H1 (cell line): ENCODE results near the gene TDRD3. TPM values are rescaled to one million over a fixed set of nuclear protein-coding genes. Genes with fewer than 3 reads are reported as not detected.

ENCODE experiments used
- CTCF ChIA-PET: fragments of 300-600 bp; sonication (Branson Sonifier 250); formaldehyde crosslinking; loops from one replicate; lab custom pipeline; 2021; ENCODE audit not compliant: partially characterized antibody; lab: Charles Lee
- POLR2A ChIA-PET: fragments of 300-600 bp; sonication (Branson Sonifier 250); formaldehyde crosslinking; loops from one replicate; lab custom pipeline; 2021; ENCODE audit warnings: inconsistent platforms; ENCODE audit not compliant: partially characterized antibody; lab: Charles Lee
- DNase-seq, 2 experiments: peaks; one replicate each; pipeline versions ENCODE4 v3.0.0 to v3.0.0-alpha.2; 2010 to 2022; ENCODE audit warnings: low spot score in 2 of 2, low read depth in 1 of 2, mixed read lengths in 1 of 2
- FAIRE-seq: peaks from 2 replicates; lab custom pipeline; 2011; peaks lifted over from hg19 to GRCh38; lab: Jason Lieb, UNC
- H2AFZ ChIP-seq: 2 replicates; pipeline ENCODE4 v1.8.1; 2012; ENCODE audit warnings: low read length, inconsistent platforms
- H2AK5ac ChIP-seq: 2 replicates; pipeline ENCODE4 v1.6.1; 2013; ENCODE audit warnings: low read depth, low read length
- H2BK120ac ChIP-seq: replicated peaks from 2 replicates; pipeline ENCODE3; 2013; ENCODE audit warnings: low read depth, low read length, inconsistent platforms
- H2BK12ac ChIP-seq: 2 replicates; pipeline ENCODE4 v1.6.1; 2013; ENCODE audit warnings: low read depth, low read length
- H2BK15ac ChIP-seq: 2 replicates; pipeline ENCODE4 v1.6.1; 2013; ENCODE audit warnings: low read length
- H2BK20ac ChIP-seq: 2 replicates; pipeline ENCODE4 v1.6.1; 2013; ENCODE audit warnings: low read length
- H2BK5ac ChIP-seq: 2 replicates; pipeline ENCODE4 v1.6.1; 2013; ENCODE audit warnings: low read depth, low read length
- H3K14ac ChIP-seq: 2 replicates; pipeline ENCODE4 v1.6.1; 2013; ENCODE audit warnings: inconsistent platforms; ENCODE audit not compliant: insufficient read length
- H3K18ac ChIP-seq: 2 replicates; pipeline ENCODE4 v1.6.1; 2013; ENCODE audit warnings: low read length; ENCODE audit errors: extremely low read depth
- H3K23ac ChIP-seq: 2 replicates; pipeline ENCODE4 v1.6.1; 2013; ENCODE audit warnings: inconsistent platforms; ENCODE audit not compliant: insufficient read length
- H3K23me2 ChIP-seq: 2 replicates; pipeline ENCODE4 v1.6.1; 2013; ENCODE audit warnings: low read depth, low read length
- H3K27ac ChIP-seq: 2 replicates; pipeline ENCODE4 v1.6.1; 2011; ENCODE audit warnings: low read depth, low read length, inconsistent platforms
- H3K27me3 ChIP-seq, 4 experiments: replicated peaks in 1 of 4; 1 replicate in 1 of 4; 2 replicates in 3 of 4; pipeline versions ENCODE4 v1.6.1 to v1.8.1; 2011 to 2013; ENCODE audit warnings: low read length in 3 of 4, mild to moderate bottlenecking in 3 of 4, inconsistent platforms in 2 of 4, mixed read lengths in 2 of 4, moderate library complexity in 1 of 4; ENCODE audit not compliant: control insufficient read depth in 3 of 4, insufficient read depth in 3 of 4; ENCODE audit errors: extremely low read depth in 1 of 4
- H3K36me3 ChIP-seq, 4 experiments: 2 replicates each; pipeline versions ENCODE4 v1.6.1 to v1.8.1; 2011 to 2013; ENCODE audit warnings: mild to moderate bottlenecking in 4 of 4, low read length in 3 of 4, moderate library complexity in 2 of 4, control low read depth in 1 of 4, inconsistent platforms in 1 of 4; ENCODE audit not compliant: insufficient read depth in 4 of 4, control insufficient read depth in 2 of 4
- H3K4ac ChIP-seq: replicated peaks from 2 replicates; pipeline ENCODE3; 2013; ENCODE audit warnings: low read length, low read depth, mixed read lengths, inconsistent platforms; ENCODE audit not compliant: insufficient read length
- H3K4me1 ChIP-seq, 4 experiments: replicated peaks in 1 of 4; 1 replicate in 1 of 4; 2 replicates in 3 of 4; pipeline versions ENCODE4 v1.6.1 to v1.8.1; 2011 to 2013; ENCODE audit warnings: low read length in 3 of 4, inconsistent platforms in 2 of 4, mixed read lengths in 1 of 4; ENCODE audit not compliant: insufficient read depth in 4 of 4, control insufficient read depth in 3 of 4
- H3K4me2 ChIP-seq, 2 experiments: 2 replicates each; pipeline versions ENCODE4 v1.6.1 to v1.8.1; 2011 to 2013; ENCODE audit warnings: low read depth in 2 of 2, low read length in 2 of 2, control low read depth in 1 of 2, inconsistent platforms in 1 of 2, mild to moderate bottlenecking in 1 of 2; ENCODE audit not compliant: insufficient read depth in 1 of 2
- H3K4me3 ChIP-seq, 4 experiments: fragments of 200-600, 300-600 bp in 1 of 4; sonication (generic), shearing (Covaris generic), sonication (Bioruptor Twin) in 1 of 4; 2 replicates each; pipeline versions ENCODE4 v1.5.1 to v1.8.1; 2011 to 2016; ENCODE audit warnings: low read length in 4 of 4, low read depth in 3 of 4, control low read depth in 2 of 4, inconsistent platforms in 2 of 4, mild to moderate bottlenecking in 2 of 4, mixed read lengths in 1 of 4, moderate library complexity in 1 of 4; ENCODE audit not compliant: insufficient read depth in 2 of 4; ENCODE audit errors: extremely low read depth in 1 of 4
- H3K56ac ChIP-seq: replicated peaks from 2 replicates; pipeline ENCODE3; 2013; ENCODE audit warnings: low read depth, mild to moderate bottlenecking, mixed read lengths, low read length, inconsistent platforms; ENCODE audit not compliant: insufficient read length
- H3K79me1 ChIP-seq: 2 replicates; pipeline ENCODE4 v1.6.1; 2013; ENCODE audit warnings: low read depth, low read length, control low read depth
- H3K79me2 ChIP-seq, 2 experiments: 2 replicates each; pipeline versions ENCODE4 v1.6.1 to v1.8.1; 2012 to 2013; ENCODE audit warnings: low read length in 2 of 2, mild to moderate bottlenecking in 2 of 2, inconsistent platforms in 1 of 2; ENCODE audit not compliant: insufficient read depth in 2 of 2, control insufficient read depth in 1 of 2
- H3K9ac ChIP-seq, 4 experiments: replicated peaks in 1 of 4; 1 replicate in 1 of 4; 2 replicates in 3 of 4; pipeline versions ENCODE4 v1.6.1 to v1.8.1; 2011 to 2013; ENCODE audit warnings: low read depth in 3 of 4, low read length in 3 of 4, control low read depth in 2 of 4, mild to moderate bottlenecking in 2 of 4, moderate library complexity in 2 of 4, inconsistent platforms in 1 of 4; ENCODE audit errors: extremely low read depth in 1 of 4
- H3K9me3 ChIP-seq, 2 experiments: 2 replicates each; pipeline versions ENCODE4 v1.6.1 to v1.8.1; 2012 to 2013; ENCODE audit warnings: mild to moderate bottlenecking in 2 of 2, moderate library complexity in 2 of 2, control low read depth in 1 of 2, inconsistent platforms in 1 of 2, low read depth in 1 of 2, low read length in 1 of 2, mixed read lengths in 1 of 2; ENCODE audit not compliant: insufficient read depth in 2 of 2
- H4K20me1 ChIP-seq, 2 experiments: replicated peaks in 1 of 2; 2 replicates each; pipeline versions ENCODE3 to v1.8.1; 2011 to 2013; ENCODE audit warnings: inconsistent platforms in 2 of 2, low read length in 2 of 2, mild to moderate bottlenecking in 1 of 2; ENCODE audit not compliant: insufficient read depth in 2 of 2, control insufficient read depth in 1 of 2
- H4K5ac ChIP-seq: 2 replicates; pipeline ENCODE4 v1.6.1; 2013; ENCODE audit warnings: low read length, low read depth, mixed read lengths, inconsistent platforms; ENCODE audit not compliant: insufficient read length
- H4K8ac ChIP-seq: 2 replicates; pipeline ENCODE4 v1.8.0; 2013; ENCODE audit warnings: mild to moderate bottlenecking, moderate library complexity, low read length, inconsistent platforms; ENCODE audit not compliant: insufficient read depth; ENCODE audit errors: extremely low read depth
- H4K91ac ChIP-seq: replicated peaks from 2 replicates; pipeline ENCODE3; 2013; ENCODE audit warnings: low read length, mixed read lengths, inconsistent platforms; ENCODE audit not compliant: insufficient read length
- ATF2 ChIP-seq: IDR thresholded peaks from 2 replicates; pipeline ENCODE4 v1.6.1; 2012; ENCODE audit warnings: low read length, inconsistent platforms
- ATF3 ChIP-seq: IDR thresholded peaks from 2 replicates; pipeline ENCODE4 v1.6.1; 2011; ENCODE audit warnings: low read depth, mild to moderate bottlenecking, low read length; ENCODE audit not compliant: insufficient read depth
- CBX5 ChIP-seq: fragments of 300-800, 300-1000 bp; sonication (generic); IDR thresholded peaks from 2 replicates; pipeline ENCODE4 v1.7.1; 2016; ENCODE audit warnings: antibody characterized with exemption, low read length, low read depth
- CEBPB ChIP-seq: IDR thresholded peaks from 2 replicates; pipeline ENCODE4 v1.6.1; 2012; ENCODE audit warnings: low read depth, low read length
- CHD1 ChIP-seq: IDR thresholded peaks from 2 replicates; pipeline ENCODE4 v1.6.1; 2012; ENCODE audit warnings: low read depth, low read length, improper control_type of control experiment
- JUN ChIP-seq: IDR thresholded peaks from 2 replicates; pipeline ENCODE4 v1.6.1; 2011; ENCODE audit warnings: low read depth, mild to moderate bottlenecking, improper control_type of control experiment, low read length
- RBBP5 ChIP-seq: IDR thresholded peaks from 2 replicates; pipeline ENCODE4 v1.7.1; 2012; ENCODE audit warnings: low read depth, mild to moderate bottlenecking, inconsistent platforms, low read length, moderate library complexity, borderline replicate concordance
- SIN3A ChIP-seq, 2 experiments: IDR thresholded peaks in 1 of 2; conservative IDR thresholded peaks in 1 of 2; 2 replicates each; pipeline ENCODE4 v1.6.1; 2011 to 2012; ENCODE audit warnings: low read length in 2 of 2, improper control_type of control experiment in 1 of 2, low read depth in 1 of 2, mild to moderate bottlenecking in 1 of 2
- SP2 ChIP-seq: IDR thresholded peaks from 2 replicates; pipeline ENCODE4 v1.6.1; 2012; ENCODE audit warnings: mild to moderate bottlenecking, low read length, inconsistent platforms
- SRF ChIP-seq: IDR thresholded peaks from 2 replicates; pipeline ENCODE4 v1.6.1; 2011; ENCODE audit warnings: mild to moderate bottlenecking, low read depth, low read length, moderate library complexity
- TAF7 ChIP-seq: optimal IDR thresholded peaks from 2 replicates; pipeline ENCODE3; 2011; ENCODE audit warnings: low read depth, mild to moderate bottlenecking, inconsistent platforms, low read length, moderate library complexity, borderline replicate concordance
- USF2 ChIP-seq: IDR thresholded peaks from 2 replicates; pipeline ENCODE4 v1.6.1; 2011; ENCODE audit warnings: low read length, improper control_type of control experiment
- polyA plus RNA-seq, 7 experiments: library from polyadenylated mRNA; depleted of rRNA in 3 of 7; stranded (reverse) in 5 of 7; unstranded in 2 of 7; fragments of >200 nt in 5 of 7; fragments of 200-250 nt in 2 of 7; gene quantifications; 1 replicate in 5 of 7; 2 replicates in 1 of 7; 4 replicates in 1 of 7; pipeline versions ENCODE4 v1.2.1 to v1.2.3, GENCODE V29; 2011 to 2013; ENCODE audit warnings: missing spikeins in 2 of 7, mixed read lengths in 2 of 7
- total RNA-seq: library from RNA; stranded (reverse); fragmentation: NEBNext Ultra II Directional; extraction: Animal tissue kit (Norgen Biotek cat#: 25700); gene quantifications from 2 replicates; pipeline ENCODE4 v1.2.1, GENCODE V29; 2021

The TDRD3 gene
- total and polyA plus RNA-seq, 2 of the 8 experiments (the other 6 are each of a cell fraction or from before 2014, with no cell fraction given): 2.5 to 14.7 TPM

GRCh38 chr13:60355056-60355455 lies 42.0 kb upstream of the TDRD3 start:
- no peak overlapping the region for H3K23ac ChIP-seq
- H2BK120ac ChIP-seq: no peak overlapping the region
- POLR2A ChIA-PET: no interaction called here
- H3K9ac ChIP-seq: no peak overlapping the region
- DNase-seq (no peak), FAIRE-seq (no peak)
- no peak overlapping the region for H2BK5ac ChIP-seq
- no peak overlapping the region for H2BK20ac ChIP-seq
- H2BK12ac ChIP-seq: no peak overlapping the region
- H2AK5ac ChIP-seq: no peak overlapping the region
- H3K79me2 ChIP-seq: no peaks in the 10 kb centered on the region
- H3K56ac ChIP-seq: no peak overlapping the region
- no peaks in the 10 kb centered on the region for H3K4me1 ChIP-seq
- H4K91ac ChIP-seq: no peak overlapping the region
- H4K5ac ChIP-seq: no peak overlapping the region
- H3K9me3 ChIP-seq: no peaks in the 10 kb centered on the region
- H3K4me3 ChIP-seq: no peak overlapping the region
- H3K27me3 ChIP-seq: no peaks in the 10 kb centered on the region
- no peak overlapping the region for H2BK15ac ChIP-seq
- H3K4ac ChIP-seq: no peak overlapping the region
- H3K36me3 ChIP-seq: no peaks in the 10 kb centered on the region
- no peak overlapping the region for H3K27ac ChIP-seq
- H3K4me2 ChIP-seq: no peak overlapping the region
- H3K18ac ChIP-seq: no peak overlapping the region
- no peaks in the 10 kb centered on the region for H3K79me1 ChIP-seq
- CTCF ChIA-PET: interaction anchor here (1.3 to 2.2 kb wide), 3 partner anchors 14 to 72 kb away, joined by 3 to 11 read pairs (median 3); no protein-coding TSS in a partner anchor
- TF ChIP-seq SIN3A (conservative IDR thresholded peaks at IDR 0.05 in 1 of 2, IDR thresholded peaks at IDR 0.05 in 1 of 2; ENCODE audit: low read depth in 1 of 2, low read length in 2 of 2) (no peak), JUN (no peak), CBX5 (no peak), RBBP5 (no peak), SP2 (no peak), ATF3 (no peak), ATF2 (no peak), SRF (no peak), CHD1 (no peak), TAF7 (no peak), CEBPB (no peak), USF2 (no peak)
- no peaks in the 10 kb centered on the region for H4K20me1 ChIP-seq
- H3K23me2 ChIP-seq: no peaks in the 10 kb centered on the region
- H4K8ac ChIP-seq: no peak overlapping the region
- H3K14ac ChIP-seq: no peak overlapping the region
- no peak overlapping the region for H2AFZ ChIP-seq
